ENCODE measurements around the gene SRSF10. TPM values are rescaled to one million over a fixed set of nuclear protein-coding genes. Genes with fewer than 3 reads are reported as not detected.

The SRSF10 gene
- total RNA-seq, 1 donor from 2014 or later, result 92.4 TPM

DNA sequence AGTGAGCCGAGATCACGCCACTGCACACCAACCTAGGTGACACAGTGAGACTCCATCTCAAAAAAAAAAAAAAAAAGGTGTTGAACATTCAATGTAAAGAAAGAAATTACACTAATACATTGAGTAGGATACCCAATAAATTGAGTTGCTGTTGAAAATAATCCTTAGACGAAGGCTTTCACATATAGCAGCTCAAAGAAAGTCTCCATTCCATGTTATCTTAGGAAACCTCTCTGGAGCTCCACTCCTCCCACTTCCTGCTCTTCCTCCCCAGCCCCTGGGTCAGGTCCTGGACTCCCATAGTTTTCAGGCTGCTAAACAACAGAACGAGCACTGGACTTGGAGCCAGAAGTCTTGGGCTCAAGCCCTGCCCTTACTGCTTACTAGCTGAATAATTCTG, 51.3 kb downstream of the SRSF10 start:
- no peak overlapping the region for H3K4me2 ChIP-seq (ENCODE audit: low read length)
- H3K4me1 Mint-ChIP-seq (ENCODE audit: low read depth, unreplicated experiment), result peaks cover 8% of the 10 kb centered on the region
- peaks cover 3% of the 10 kb centered on the region for H3K27me3 ChIP-seq (ENCODE audit: insufficient read depth, low read length)
- H3K27ac Mint-ChIP-seq (ENCODE audit: unreplicated experiment), result no peak overlapping the region
- H3K36me3 ChIP-seq (ENCODE audit: insufficient read depth, low read length), result no peaks in the 10 kb centered on the region
- TF ChIP-seq EZH2 (IDR thresholded peaks at IDR 0.05; ENCODE audit: insufficient read depth, low read length), result no peak
- TF ChIP-seq, protein P1, sequence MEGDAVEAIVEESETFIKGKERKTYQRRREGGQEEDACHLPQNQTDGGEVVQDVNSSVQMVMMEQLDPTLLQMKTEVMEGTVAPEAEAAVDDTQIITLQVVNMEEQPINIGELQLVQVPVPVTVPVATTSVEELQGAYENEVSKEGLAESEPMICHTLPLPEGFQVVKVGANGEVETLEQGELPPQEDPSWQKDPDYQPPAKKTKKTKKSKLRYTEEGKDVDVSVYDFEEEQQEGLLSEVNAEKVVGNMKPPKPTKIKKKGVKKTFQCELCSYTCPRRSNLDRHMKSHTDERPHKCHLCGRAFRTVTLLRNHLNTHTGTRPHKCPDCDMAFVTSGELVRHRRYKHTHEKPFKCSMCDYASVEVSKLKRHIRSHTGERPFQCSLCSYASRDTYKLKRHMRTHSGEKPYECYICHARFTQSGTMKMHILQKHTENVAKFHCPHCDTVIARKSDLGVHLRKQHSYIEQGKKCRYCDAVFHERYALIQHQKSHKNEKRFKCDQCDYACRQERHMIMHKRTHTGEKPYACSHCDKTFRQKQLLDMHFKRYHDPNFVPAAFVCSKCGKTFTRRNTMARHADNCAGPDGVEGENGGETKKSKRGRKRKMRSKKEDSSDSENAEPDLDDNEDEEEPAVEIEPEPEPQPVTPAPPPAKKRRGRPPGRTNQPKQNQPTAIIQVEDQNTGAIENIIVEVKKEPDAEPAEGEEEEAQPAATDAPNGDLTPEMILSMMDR (IDR thresholded peaks at IDR 0.05; ENCODE audit: insufficient read depth, low read depth, low read length), result no peak
- no peak overlapping the region for H3K4me3 ChIP-seq (ENCODE audit: insufficient read depth, low read depth, low read length)
- DNase-seq (ENCODE audit: low read depth) (no peak), FAIRE-seq (no peak)
- no peak overlapping the region for H3K4me3 Mint-ChIP-seq (ENCODE audit: unreplicated experiment)
- peaks cover 3% of the 10 kb centered on the region for H3K9me3 Mint-ChIP-seq (ENCODE audit: unreplicated experiment)
- H3K36me3 Mint-ChIP-seq (ENCODE audit: low read depth, unreplicated experiment), result no peaks in the 10 kb centered on the region
- no peak overlapping the region for H2AFZ ChIP-seq (ENCODE audit: low read depth, low read length)
- H4K20me1 ChIP-seq (ENCODE audit: insufficient read depth, low read length), result no peaks in the 10 kb centered on the region
- H3K9ac ChIP-seq (ENCODE audit: low read length), result no peak overlapping the region
- no peak overlapping the region for H3K27ac ChIP-seq (ENCODE audit: low read depth, low read length)
- H3K4me1 ChIP-seq (ENCODE audit: insufficient read depth, low read length), result no peaks in the 10 kb centered on the region
- no peaks in the 10 kb centered on the region for H3K79me2 ChIP-seq (ENCODE audit: insufficient read depth, low read length)
- no peaks in the 10 kb centered on the region for H3K27me3 Mint-ChIP-seq (ENCODE audit: low read depth, unreplicated experiment)
- no peaks in the 10 kb centered on the region for H3K9me3 ChIP-seq (ENCODE audit: insufficient read depth, low read depth, low read length)

DNA sequence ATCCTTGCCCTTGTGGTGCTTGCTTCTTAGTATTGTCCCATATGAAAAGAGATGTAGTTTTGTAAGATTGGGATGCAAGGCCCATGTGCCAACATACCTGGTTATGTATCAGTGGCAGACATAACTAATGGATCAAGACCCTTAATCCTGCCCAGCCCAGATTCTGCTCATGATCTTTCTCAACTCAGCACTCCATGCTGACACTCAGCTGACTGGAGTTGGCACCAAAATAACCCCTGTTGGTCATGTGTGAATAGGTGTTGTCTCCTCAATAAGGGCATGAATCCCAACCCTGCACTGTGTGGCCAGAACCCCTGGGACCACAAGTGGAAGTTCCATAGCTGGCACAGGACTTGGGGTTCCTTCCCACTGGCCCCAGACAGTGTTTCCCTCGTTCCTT, 53.0 kb downstream of the SRSF10 start:
- Histone ChIP-seq H3K36me3 (ENCODE audit: insufficient read depth, low read length) (no peaks in the 10 kb centered on the region), H3K9me3 (ENCODE audit: insufficient read depth, low read depth, low read length) (no peaks in the 10 kb centered on the region), H3K4me3 (ENCODE audit: insufficient read depth, low read depth, low read length) (no peak overlapping the region), H3K79me2 (ENCODE audit: insufficient read depth, low read length) (no peaks in the 10 kb centered on the region), H3K27ac (ENCODE audit: low read depth, low read length) (no peak overlapping the region), H2AFZ (ENCODE audit: low read depth, low read length) (no peak overlapping the region), H3K27me3 (ENCODE audit: insufficient read depth, low read length) (peaks cover 3% of the 10 kb centered on the region), H3K4me2 (ENCODE audit: low read length) (no peak overlapping the region), H3K9ac (ENCODE audit: low read length) (no peak overlapping the region), H4K20me1 (ENCODE audit: insufficient read depth, low read length) (no peaks in the 10 kb centered on the region), H3K4me1 (ENCODE audit: insufficient read depth, low read length) (no peaks in the 10 kb centered on the region)
- no peaks in the 10 kb centered on the region for H3K36me3 Mint-ChIP-seq (ENCODE audit: low read depth, unreplicated experiment)
- H3K4me3 Mint-ChIP-seq (ENCODE audit: unreplicated experiment), result no peak overlapping the region
- DNase-seq (ENCODE audit: low read depth) (no peak), FAIRE-seq (no peak)
- TF ChIP-seq, protein P1 (IDR thresholded peaks at IDR 0.05; ENCODE audit: insufficient read depth, low read depth, low read length), result no peak
- no peak for TF ChIP-seq EZH2 (IDR thresholded peaks at IDR 0.05; ENCODE audit: insufficient read depth, low read length)
- peaks cover 2% of the 10 kb centered on the region for H3K27me3 Mint-ChIP-seq (ENCODE audit: low read depth, unreplicated experiment)
- peaks cover 8% of the 10 kb centered on the region for H3K4me1 Mint-ChIP-seq (ENCODE audit: low read depth, unreplicated experiment)
- no peak overlapping the region for H3K27ac Mint-ChIP-seq (ENCODE audit: unreplicated experiment)
- H3K9me3 Mint-ChIP-seq (ENCODE audit: unreplicated experiment), result peaks cover 3% of the 10 kb centered on the region

DNA sequence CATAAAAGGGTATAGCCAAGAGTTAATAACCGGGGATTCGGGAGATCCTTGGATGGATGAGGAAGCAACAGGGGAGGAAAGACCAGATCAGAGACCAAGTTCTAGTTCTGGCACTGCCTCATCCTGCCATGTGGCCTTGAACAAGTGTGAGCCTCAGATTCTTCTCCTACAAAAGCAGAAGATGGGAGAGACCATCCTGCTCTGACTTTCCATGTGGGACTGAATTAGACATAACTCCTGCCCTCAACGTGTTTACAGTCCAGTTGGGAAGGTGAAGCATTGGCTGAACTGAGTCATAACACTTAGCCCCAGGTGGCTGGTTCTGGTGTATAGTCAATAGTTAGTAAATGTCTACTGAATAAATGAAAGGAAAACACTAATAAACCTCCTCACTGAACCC, 54.8 kb downstream of the SRSF10 start:
- Histone ChIP-seq H3K4me3 (ENCODE audit: insufficient read depth, low read depth, low read length) (no peak overlapping the region), H3K27me3 (ENCODE audit: insufficient read depth, low read length) (peaks cover 3% of the 10 kb centered on the region), H4K20me1 (ENCODE audit: insufficient read depth, low read length) (no peaks in the 10 kb centered on the region), H3K9ac (ENCODE audit: low read length) (no peak overlapping the region), H3K36me3 (ENCODE audit: insufficient read depth, low read length) (no peaks in the 10 kb centered on the region), H3K27ac (ENCODE audit: low read depth, low read length) (no peak overlapping the region), H3K4me2 (ENCODE audit: low read length) (no peak overlapping the region), H3K79me2 (ENCODE audit: insufficient read depth, low read length) (no peaks in the 10 kb centered on the region), H3K9me3 (ENCODE audit: insufficient read depth, low read depth, low read length) (no peaks in the 10 kb centered on the region), H3K4me1 (ENCODE audit: insufficient read depth, low read length) (no peaks in the 10 kb centered on the region), H2AFZ (ENCODE audit: low read depth, low read length) (no peak overlapping the region)
- no peak overlapping the region for H3K27ac Mint-ChIP-seq (ENCODE audit: unreplicated experiment)
- TF ChIP-seq, protein P1 (IDR thresholded peaks at IDR 0.05; ENCODE audit: insufficient read depth, low read depth, low read length), result no peak
- no peak for TF ChIP-seq EZH2 (IDR thresholded peaks at IDR 0.05; ENCODE audit: insufficient read depth, low read length)
- no peak for DNase-seq (ENCODE audit: low read depth)
- peaks cover 2% of the 10 kb centered on the region for H3K27me3 Mint-ChIP-seq (ENCODE audit: low read depth, unreplicated experiment)
- peaks cover 3% of the 10 kb centered on the region for H3K9me3 Mint-ChIP-seq (ENCODE audit: unreplicated experiment)
- FAIRE-seq, result no peak
- H3K4me3 Mint-ChIP-seq (ENCODE audit: unreplicated experiment), result no peak overlapping the region
- no peaks in the 10 kb centered on the region for H3K36me3 Mint-ChIP-seq (ENCODE audit: low read depth, unreplicated experiment)
- no peaks in the 10 kb centered on the region for H3K4me1 Mint-ChIP-seq (ENCODE audit: low read depth, unreplicated experiment)
